Subcutaneous abdominal adipose tissue (tissue), 5 donors: ENCODE measurements around the gene PPIE.
A peak's percentile ranks its signal among the peaks of the same experiment; 100 is the strongest.

ENCODE experiments used
- H3K27ac ChIP-seq: one replicate; pipeline ENCODE4 v1.7.0; 2013; ENCODE audit warnings: low read depth, mild to moderate bottlenecking, inconsistent platforms, low read length, moderate library complexity
- H3K27me3 ChIP-seq, 5 donors: one replicate each; pipeline ENCODE4 v1.7.0; 2013; ENCODE audit warnings: low read length in 5 of 5, inconsistent platforms in 1 of 5; ENCODE audit not compliant: control insufficient read depth in 5 of 5, insufficient read depth in 4 of 5
- H3K36me3 ChIP-seq, 5 donors: one replicate each; pipeline ENCODE4 v1.7.0; 2013; ENCODE audit warnings: low read length in 5 of 5; ENCODE audit not compliant: control insufficient read depth in 5 of 5, insufficient read depth in 5 of 5
- H3K4me1 ChIP-seq, 5 donors: one replicate each; pipeline ENCODE4 v1.7.0; 2013; ENCODE audit warnings: low read length in 5 of 5, mild to moderate bottlenecking in 3 of 5, moderate library complexity in 1 of 5; ENCODE audit not compliant: control insufficient read depth in 5 of 5, insufficient read depth in 5 of 5
- H3K4me3 ChIP-seq, 5 donors: one replicate each; pipeline ENCODE4 v1.7.0; 2013; ENCODE audit warnings: low read length in 5 of 5, low read depth in 1 of 5
- H3K9ac ChIP-seq, 5 donors: one replicate each; pipeline ENCODE4 v1.7.0; 2013; ENCODE audit warnings: low read length in 5 of 5, mild to moderate bottlenecking in 4 of 5, moderate library complexity in 3 of 5
- H3K9me3 ChIP-seq, 5 donors: one replicate each; pipeline ENCODE4 v1.7.0; 2013; ENCODE audit warnings: low read length in 5 of 5; ENCODE audit not compliant: control insufficient read depth in 5 of 5
- donor health status: healthy.
- donor health status: healthy.
- donor health status: healthy.
- donor health status: healthy.
- donor health status: healthy.

Gene PPIE

GRCh38 chr1:39738622-39739366 lies at the start of gene PPIE:
TSS of gene PPIE (plus strand) at chr1:39738882. CDS start at chr1:39738901, 19 bp downstream.
- peak within 1 kb of the TSS; percentile 4 for H3K27ac ChIP-seq
- peaks cover 6 to 11% (median 7%) of the 10 kb centered on the region in 5 donors for H3K27me3 ChIP-seq
- no peaks in the 10 kb centered on the region for H3K9me3 ChIP-seq
- peak within 1 kb of the TSS; percentile 75 to 93 (median 89) for H3K9ac ChIP-seq
- H3K4me1 ChIP-seq = peaks cover 3 to 20% (median 14%) of the 10 kb centered on the region in 5 donors
- H3K36me3 ChIP-seq = peaks cover 22 to 37% (median 24%) of the 10 kb centered on the region in 5 donors
- H3K4me3 ChIP-seq = peak within 1 kb of the TSS; percentile 86 to 100 (median 96)

- peaks cover 0 to 19% (median 18%) of the 10 kb centered on the region in 5 donors for H3K4me1 ChIP-seq
- H3K9me3 ChIP-seq = no peaks in the 10 kb centered on the region
- H3K27me3 ChIP-seq = peaks cover 52 to 83% (median 61%) of the 10 kb centered on the region in 5 donors
- H3K36me3 ChIP-seq = no peaks in the 10 kb centered on the region
- no peak overlapping the region for H3K27ac ChIP-seq
- H3K9ac ChIP-seq = no peak overlapping the region
- H3K4me3 ChIP-seq = no peak overlapping the region
These were observed 49.5 kb upstream of the PPIE start for GRCh38 chr1:39689214-39689613.

GRCh38 chr1:39689635-39690034 lies 49.0 kb upstream of the PPIE start:
- Histone ChIP-seq H3K36me3 (no peaks in the 10 kb centered on the region), H3K4me3 (no peak overlapping the region), H3K9me3 (no peaks in the 10 kb centered on the region), H3K27ac (no peak overlapping the region), H3K9ac (no peak overlapping the region), H3K27me3 (peaks cover 47 to 79% (median 57%) of the 10 kb centered on the region in 5 donors), H3K4me1 (peaks cover 0 to 19% (median 18%) of the 10 kb centered on the region in 5 donors)

- no peak overlapping the region for H3K9ac ChIP-seq
- no peak overlapping the region for H3K4me3 ChIP-seq
- no peak overlapping the region for H3K27ac ChIP-seq
- H3K27me3 ChIP-seq = peaks cover 42 to 78% (median 60%) of the 10 kb centered on the region in 5 donors
- peaks cover 0 to 19% (median 18%) of the 10 kb centered on the region in 5 donors for H3K4me1 ChIP-seq
- no peaks in the 10 kb centered on the region for H3K9me3 ChIP-seq
- H3K36me3 ChIP-seq = no peaks in the 10 kb centered on the region
These were observed 48.5 kb upstream of the PPIE start for GRCh38 chr1:39690225-39690624.

- Histone ChIP-seq H3K36me3 (no peaks in the 10 kb centered on the region), H3K9ac (no peak overlapping the region), H3K9me3 (no peaks in the 10 kb centered on the region), H3K27ac (no peak overlapping the region), H3K4me1 (peaks cover 0 to 19% (median 18%) of the 10 kb centered on the region in 5 donors), H3K27me3 (peaks cover 42 to 76% (median 60%) of the 10 kb centered on the region in 5 donors), H3K4me3 (peak overlapping the region in 3 of 5 donors; percentile 26 to 32 (median 32))
These were observed 47.8 kb upstream of the PPIE start for GRCh38 chr1:39690794-39691382.

GRCh38 chr1:39691383-39692151 lies 47.1 kb upstream of the PPIE start, which contains the start of gene HPCAL4:
TSS of gene HPCAL4 (minus strand) at chr1:39691433. CDS start at chr1:39684603, 6,830 bp downstream.
- H3K27ac ChIP-seq = no peak within 1 kb of the TSS
- H3K9ac ChIP-seq = no peak within 1 kb of the TSS
- H3K27me3 ChIP-seq = peaks cover 42 to 72% (median 58%) of the 10 kb centered on the region in 5 donors
- H3K4me3 ChIP-seq = peak within 1 kb of the TSS in 3 of 5 donors; percentile 26 to 32 (median 32)
- peaks cover 0 to 19% (median 18%) of the 10 kb centered on the region in 5 donors for H3K4me1 ChIP-seq
- H3K36me3 ChIP-seq = no peaks in the 10 kb centered on the region
- no peaks in the 10 kb centered on the region for H3K9me3 ChIP-seq

GRCh38 chr1:39692152-39693074 lies 46.3 kb upstream of the PPIE start:
- Histone ChIP-seq H3K36me3 (no peaks in the 10 kb centered on the region), H3K4me3 (peak overlapping the region in 2 of 5 donors; percentile 23 to 32), H3K9ac (no peak overlapping the region), H3K27ac (no peak overlapping the region), H3K4me1 (peaks cover 0 to 19% (median 18%) of the 10 kb centered on the region in 5 donors), H3K9me3 (no peaks in the 10 kb centered on the region), H3K27me3 (peaks cover 42 to 69% (median 55%) of the 10 kb centered on the region in 5 donors)

GRCh38 chr1:39694026-39694425 lies 44.7 kb upstream of the PPIE start:
- H3K9ac ChIP-seq = no peak overlapping the region
- peaks cover 38 to 57% (median 45%) of the 10 kb centered on the region in 5 donors for H3K27me3 ChIP-seq
- peaks cover 0 to 19% (median 18%) of the 10 kb centered on the region in 5 donors for H3K4me1 ChIP-seq
- no peak overlapping the region for H3K4me3 ChIP-seq
- no peaks in the 10 kb centered on the region for H3K9me3 ChIP-seq
- no peak overlapping the region for H3K27ac ChIP-seq
- no peaks in the 10 kb centered on the region for H3K36me3 ChIP-seq

DNA sequence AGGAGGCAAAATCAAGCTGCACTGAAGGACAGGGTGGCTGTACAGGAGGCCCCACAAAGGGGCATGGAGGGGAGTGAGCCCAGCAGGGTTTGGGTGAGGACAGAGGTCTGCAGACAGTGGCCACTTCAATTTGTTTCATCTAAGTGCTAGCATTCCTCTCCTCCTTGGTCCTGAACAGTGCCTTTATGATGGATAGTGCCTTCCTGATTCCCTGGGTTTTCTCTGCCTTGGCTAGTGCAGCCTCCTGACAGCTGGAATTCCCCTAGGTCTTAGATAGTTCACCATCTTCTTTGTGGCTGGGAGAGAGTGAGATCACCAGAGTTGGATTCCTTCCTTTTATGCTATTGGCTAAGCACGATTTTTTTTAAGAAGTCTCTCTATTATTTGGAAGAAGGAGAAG lies 43.7 kb upstream of the PPIE start:
- H3K9ac ChIP-seq = no peak overlapping the region
- H3K9me3 ChIP-seq = no peaks in the 10 kb centered on the region
- peaks cover 0 to 19% (median 18%) of the 10 kb centered on the region in 5 donors for H3K4me1 ChIP-seq
- no peaks in the 10 kb centered on the region for H3K36me3 ChIP-seq
- H3K27me3 ChIP-seq = peaks cover 32 to 47% (median 36%) of the 10 kb centered on the region in 5 donors
- H3K4me3 ChIP-seq = no peak overlapping the region
- no peak overlapping the region for H3K27ac ChIP-seq
